HG02884 (cell line): ENCODE results near the gene MED13.
"Not testable (repeated sequence)": the region's sequence is repeated elsewhere in the genome, so short reads cannot be mapped to it uniquely, and the experiment has no call there.

Experiments
- ATAC-seq: cut with Tn5 transposase; IDR thresholded peaks from one replicate; pipeline ENCODE4 v1.9.1; 2021; ENCODE audit warnings: mild to moderate bottlenecking, moderate library complexity; ENCODE audit not compliant: unreplicated experiment

Gene MED13

GRCh38 chr17:62062302-62062701 is 2.8 kb downstream of the MED13 start:
- ATAC-seq: no peak

- no peak for ATAC-seq
Observed at GRCh38 chr17:62059414-62059813, 5.7 kb downstream of the MED13 start.

DNA sequence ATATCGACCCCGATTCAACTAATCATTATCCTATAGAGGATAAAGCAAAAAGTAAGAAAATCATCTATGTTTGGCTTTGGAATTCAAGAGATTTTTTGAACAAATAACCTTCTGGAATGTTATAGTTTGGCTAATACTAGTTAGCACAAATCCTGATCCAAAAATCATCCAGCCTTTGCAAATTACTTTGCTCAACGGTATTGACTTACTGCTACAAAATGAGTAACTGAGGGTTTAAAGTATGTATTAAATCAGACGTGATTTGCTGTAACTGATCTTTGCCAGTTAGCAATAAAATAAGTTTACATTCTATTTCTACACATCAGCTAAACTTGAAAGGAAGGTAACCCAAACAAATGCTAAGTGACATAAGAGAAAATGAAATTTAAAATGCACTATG is 6.5 kb downstream of the MED13 start:
- ATAC-seq: no peak

- no peak for ATAC-seq
Observed at GRCh38 chr17:62057696-62058095, 7.4 kb downstream of the MED13 start.

DNA sequence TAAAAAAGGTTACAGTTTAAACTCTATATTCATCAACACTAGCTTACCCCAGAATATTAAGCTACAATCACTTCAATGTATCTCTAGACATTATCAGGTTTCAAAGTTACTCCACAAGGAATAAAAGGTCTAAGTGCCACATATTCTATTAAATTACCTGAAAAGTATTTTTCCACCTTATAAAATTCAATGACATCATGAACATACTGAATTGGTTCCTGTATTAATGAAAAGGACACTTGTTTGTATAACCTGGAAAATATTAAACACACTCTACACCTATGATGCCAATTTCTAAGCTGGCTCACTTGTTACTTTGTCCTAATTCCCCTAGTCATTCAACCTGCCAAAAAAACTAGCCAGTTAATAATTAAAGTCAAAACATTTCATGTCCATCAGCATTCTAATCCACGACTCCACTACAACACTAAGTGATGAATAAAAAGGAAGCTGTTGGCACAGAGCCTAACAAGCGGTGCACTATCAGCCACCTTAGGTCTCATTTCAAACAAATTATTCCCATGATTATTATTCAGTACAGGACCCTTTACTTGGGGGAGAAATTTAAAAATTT is 12.2 kb downstream of the MED13 start:
- no peak for ATAC-seq

DNA sequence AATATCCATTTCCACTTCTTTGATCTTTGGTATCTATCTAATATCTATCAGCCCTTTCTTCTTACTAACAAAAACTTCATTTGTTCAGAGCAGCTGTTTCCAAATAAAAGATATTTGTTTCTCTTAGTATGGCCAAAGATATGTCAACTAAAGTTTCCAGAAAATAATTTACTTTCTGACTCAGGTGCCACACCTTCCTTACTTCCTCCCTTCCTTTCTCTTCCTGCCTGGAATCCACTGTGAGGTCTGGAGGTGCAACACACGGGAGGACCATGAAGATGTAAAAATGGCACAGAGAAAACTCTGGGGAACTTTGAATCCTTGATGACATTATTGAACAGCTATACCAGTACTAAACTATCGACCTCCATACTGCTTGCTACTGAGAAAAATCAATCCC is 14.0 kb downstream of the MED13 start:
- ATAC-seq: no peak

DNA sequence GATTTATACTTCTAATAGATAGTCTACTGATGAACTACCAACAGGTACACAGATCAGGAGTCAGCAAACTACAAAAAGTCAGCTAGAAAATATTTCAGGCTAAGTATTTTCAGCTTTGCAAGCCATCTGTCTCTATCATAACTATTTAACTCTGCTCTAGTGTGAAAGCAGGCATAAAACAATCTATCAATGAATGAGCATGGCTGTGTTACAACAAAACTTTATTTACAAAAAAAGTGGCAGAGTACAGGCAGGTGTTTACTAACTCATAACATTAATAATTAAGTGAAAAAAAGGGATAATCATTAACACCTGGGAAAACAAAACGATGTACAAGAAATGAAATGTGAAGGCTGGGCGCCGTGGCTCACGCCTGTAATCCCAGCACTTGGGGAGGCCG is 15.8 kb downstream of the MED13 start:
- no peak for ATAC-seq

GRCh38 chr17:62048262-62048661 is 16.8 kb downstream of the MED13 start:
- no peak for ATAC-seq

DNA sequence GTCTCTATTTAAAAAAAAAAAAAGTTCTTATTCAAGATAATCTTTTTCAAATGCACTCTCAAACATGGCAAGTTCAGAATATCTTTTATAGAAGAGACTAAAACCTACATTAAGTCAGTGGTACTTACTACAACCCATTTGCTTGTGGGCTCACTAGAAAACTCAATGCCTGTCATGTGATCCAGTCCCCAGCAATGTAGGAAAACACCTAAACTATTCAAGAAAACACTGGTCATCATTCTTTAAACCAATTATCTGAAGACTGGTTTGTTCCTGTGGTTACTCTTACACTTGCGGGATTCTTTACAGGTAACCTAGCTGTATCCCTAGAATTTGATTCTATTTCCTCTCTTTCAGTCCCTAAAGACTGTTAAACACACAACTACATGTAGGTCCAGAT is 19.6 kb downstream of the MED13 start:
- ATAC-seq: no peak

DNA sequence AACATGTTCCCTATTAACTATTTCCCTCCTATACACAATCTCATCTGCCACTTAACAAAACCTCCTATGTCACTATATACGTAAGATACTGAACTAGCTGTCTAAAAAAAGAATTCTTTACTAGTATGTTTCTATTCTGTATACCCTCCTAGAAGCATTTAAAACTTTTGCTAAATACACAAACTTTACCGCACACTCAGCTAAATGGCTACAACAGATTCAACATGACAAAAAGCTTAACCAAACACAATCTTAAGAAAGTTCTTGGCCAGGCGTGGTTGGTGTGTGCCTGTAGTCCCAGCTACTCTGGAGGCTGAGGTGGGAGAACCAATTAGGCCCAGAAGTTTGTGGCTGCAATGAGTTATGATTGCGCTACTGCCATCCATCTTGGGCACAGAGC is 20.0 kb downstream of the MED13 start:
- no peak for ATAC-seq

DNA sequence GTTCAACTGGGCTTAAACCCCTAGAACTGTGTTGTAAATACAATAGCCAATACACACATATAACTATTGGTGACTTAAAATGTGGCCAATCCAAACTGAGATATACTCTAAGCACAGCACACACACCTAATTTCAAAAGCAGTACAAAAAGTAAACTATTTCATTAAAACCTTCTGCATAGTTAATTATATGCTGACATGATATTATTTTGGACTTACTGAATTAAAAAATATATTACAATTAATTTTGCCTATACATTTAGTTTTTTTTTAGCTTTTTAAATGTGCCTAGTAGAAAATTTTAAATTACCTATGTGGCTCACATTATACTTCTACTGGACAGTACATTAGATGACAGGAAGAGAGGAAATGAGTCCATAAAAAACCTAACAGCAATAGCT is 21.5 kb downstream of the MED13 start:
- no peak for ATAC-seq

GRCh38 chr17:62043140-62043539 is 21.9 kb downstream of the MED13 start:
- ATAC-seq: no peak

- no peak for ATAC-seq
Observed at GRCh38 chr17:62038248-62038647, 26.8 kb downstream of the MED13 start.

- no peak for ATAC-seq
Observed at GRCh38 chr17:62033317-62033716, 31.8 kb downstream of the MED13 start.

- no peak for ATAC-seq
Observed at GRCh38 chr17:62032480-62032879, 32.6 kb downstream of the MED13 start.

GRCh38 chr17:62030264-62030663 is 34.8 kb downstream of the MED13 start:
- ATAC-seq: no peak

DNA sequence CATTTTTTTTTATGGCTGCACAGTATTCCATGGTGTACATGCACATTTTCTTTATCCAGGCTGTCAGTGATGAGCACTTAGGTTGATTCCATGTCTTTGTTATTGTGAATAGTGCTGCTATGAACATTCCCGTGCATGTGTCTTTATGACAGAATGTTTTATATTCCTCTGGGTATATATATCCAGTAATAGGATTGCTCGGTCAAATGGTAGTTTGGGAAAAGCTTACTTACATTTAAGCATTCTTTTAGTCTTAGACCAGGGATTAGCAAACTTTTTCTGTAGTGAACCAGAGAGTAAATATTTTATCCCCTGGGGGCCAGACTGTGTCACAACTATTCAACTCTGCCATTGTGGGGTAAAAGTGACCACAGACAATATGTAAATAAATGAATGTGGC is 40.2 kb downstream of the MED13 start:
- no peak for ATAC-seq

DNA sequence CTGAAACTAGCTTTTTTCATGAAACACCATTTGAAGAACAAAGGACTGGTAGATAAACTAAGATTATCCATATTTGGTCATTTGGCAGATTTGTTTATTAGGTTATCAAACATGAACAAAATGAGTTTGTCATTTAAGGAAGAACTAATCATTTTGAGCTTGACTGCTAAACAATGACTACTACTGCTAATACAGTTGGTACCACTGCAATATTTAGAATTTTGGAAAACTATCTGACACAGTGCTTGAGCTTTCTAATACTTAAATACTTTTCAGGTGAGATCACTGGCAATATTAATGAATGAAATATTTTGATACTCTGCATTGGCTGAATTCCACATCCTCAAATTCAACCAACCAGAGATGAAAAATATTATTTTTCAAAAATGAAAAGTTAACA is 47.2 kb downstream of the MED13 start:
- no peak for ATAC-seq

- no peak for ATAC-seq
Observed at GRCh38 chr17:62017496-62017895, 47.6 kb downstream of the MED13 start.

DNA sequence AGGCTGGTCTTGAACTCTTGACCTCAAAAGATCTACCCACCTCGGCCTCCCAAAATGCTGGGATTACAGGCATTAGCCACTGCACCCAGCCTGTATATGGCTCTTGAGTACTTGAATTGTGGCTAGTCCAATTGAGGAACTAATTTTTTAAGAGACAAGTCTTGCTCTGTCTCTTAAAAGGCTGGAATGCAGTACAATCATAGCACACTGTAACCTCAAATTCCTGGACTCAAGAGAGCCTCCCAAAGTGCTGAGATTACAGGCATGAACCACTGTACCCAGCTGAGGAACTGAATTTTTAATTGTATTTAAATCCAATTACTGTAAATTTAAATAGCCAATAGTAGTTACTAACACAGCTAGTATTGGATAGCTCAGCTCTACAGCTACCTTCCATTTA is 50.6 kb downstream of the MED13 start:
- ATAC-seq: no peak

- ATAC-seq: no peak
Observed at GRCh38 chr17:62009220-62009619, 55.9 kb downstream of the MED13 start.

GRCh38 chr17:62008294-62008693 is 56.8 kb downstream of the MED13 start:
- ATAC-seq: no peak

DNA sequence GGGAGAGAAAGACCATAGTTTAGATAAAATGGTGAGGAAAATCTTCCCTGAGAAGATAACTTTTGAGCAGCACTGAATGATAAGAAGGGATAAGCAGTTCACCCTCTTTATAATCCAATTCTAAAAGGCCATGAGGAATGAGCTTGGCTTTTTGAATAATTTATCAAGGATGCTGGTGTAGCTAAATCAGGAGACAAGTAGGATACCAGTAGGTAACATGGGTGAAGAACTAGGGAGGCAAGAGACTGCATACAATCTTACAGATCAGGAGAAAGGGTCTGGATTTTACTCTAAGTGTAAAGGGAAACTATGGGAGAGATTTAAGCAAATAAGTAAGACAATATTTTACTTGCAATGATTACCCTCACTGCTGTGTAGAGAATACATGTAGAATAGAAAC is 60.7 kb downstream of the MED13 start:
- no peak for ATAC-seq

DNA sequence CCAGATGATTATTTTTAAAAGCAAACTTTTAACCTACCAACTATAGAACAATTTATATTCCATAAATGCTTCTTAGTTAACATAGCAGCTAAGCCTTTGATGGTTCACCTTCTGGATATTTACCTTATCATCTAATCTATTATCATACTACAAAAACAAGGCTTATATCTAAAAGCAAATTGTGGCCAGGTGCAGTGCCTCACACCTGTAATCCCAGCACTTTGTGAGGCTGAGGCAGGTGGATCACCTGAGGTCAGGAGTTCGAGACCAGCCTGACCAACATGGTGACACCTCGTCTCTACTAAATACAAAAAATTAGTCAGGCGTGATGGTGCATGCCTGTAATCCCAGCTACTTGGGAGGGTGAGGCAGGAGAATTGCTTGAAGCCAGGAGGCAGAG is 61.9 kb downstream of the MED13 start:
- ATAC-seq: not testable (repeated sequence)
